NCI-H345 treated with DMSO at 0.1 percent for 48 hours (cell line): ENCODE results near the gene CLEC17A.
"Not testable (repeated sequence)": the region's sequence is repeated elsewhere in the genome, so short reads cannot be mapped to it uniquely, and the experiment has no call there.

Experiments
- DNase-seq: peaks from one replicate; lab custom pipeline; 2025; ENCODE audit not compliant: unreplicated experiment; lab: John Stamatoyannopoulos, UW

The CLEC17A gene

DNA sequence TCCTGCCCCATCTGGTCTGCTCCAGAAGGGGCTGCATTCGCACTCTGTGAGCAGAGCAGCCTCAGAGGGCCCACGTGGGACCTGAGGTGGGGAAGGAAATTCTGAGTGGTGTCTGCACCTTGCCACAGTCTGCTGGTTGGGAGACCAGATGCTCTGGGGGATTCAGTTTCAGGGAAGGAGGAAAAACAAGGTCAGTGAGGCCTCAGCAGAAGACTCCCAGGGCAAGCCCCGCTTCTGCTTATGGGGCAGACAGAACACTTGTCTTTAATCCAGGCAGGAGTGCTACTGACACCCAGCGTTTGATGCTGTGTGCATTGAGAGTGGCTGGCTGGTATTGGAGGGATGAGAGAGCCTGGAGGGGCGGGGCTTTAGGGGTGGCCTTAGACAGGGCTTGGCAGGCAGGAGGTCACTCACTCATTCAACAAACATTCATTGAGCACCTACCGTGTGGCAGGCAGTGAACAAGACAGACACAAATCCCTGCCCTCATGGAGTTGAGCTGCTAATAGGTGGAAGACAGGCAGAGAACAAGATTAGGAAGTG lies 4.9 kb upstream of the CLEC17A start:
- DNase-seq = no peak

DNA sequence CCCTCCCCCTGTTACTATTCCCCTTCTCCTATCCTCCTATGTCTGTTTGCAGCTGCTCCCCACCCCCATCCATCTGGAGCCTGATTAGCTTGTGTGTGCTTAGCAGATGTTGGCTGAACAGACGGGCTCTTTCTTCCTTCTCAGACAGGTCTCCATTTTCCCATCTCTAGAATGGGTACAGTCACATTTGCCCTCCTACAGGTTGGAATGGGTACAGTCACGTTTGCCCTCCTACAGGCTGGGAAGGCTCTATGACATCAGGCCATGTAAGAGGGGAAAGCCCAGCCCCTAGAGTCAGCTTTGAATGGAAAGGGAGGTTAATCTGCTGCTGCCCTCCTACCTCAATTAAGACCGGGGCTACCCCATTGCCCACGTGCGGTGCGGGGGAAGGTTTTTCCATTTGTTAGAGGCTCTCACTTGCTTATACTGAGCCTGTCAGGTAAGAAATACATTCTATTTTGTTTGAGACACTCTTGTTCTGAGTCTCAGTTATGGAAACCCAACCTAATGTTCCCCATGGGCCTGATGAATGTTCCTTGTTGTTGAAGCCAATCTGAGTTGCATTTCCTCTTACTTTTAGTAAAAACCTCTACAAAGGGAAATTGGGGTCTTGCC lies 2.2 kb upstream of the CLEC17A start:
- no peak for DNase-seq

- not testable (repeated sequence) for DNase-seq
Observed at GRCh38 chr19:14584372-14584771, 1.5 kb downstream of the CLEC17A start.

DNA sequence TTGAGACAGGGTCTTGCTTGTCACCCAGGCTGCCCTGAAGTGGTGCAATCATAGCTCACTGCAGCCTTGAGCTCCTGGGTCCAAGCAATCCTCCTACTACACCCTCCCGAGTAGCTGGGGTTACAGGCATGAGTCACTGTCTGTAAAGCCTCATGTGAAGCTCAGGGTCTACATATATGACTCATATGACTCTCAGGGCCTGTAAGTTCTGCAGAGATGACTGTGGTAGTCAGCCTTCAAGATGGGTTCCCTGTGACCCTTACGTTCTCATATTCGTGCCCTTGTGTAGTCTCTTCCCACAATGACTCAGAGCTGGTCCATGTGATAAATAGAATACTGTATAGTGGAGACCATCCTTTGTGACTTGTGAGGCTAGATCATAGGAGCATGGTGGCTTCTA lies 2.3 kb downstream of the CLEC17A start:
- DNase-seq = not testable (repeated sequence)

DNA sequence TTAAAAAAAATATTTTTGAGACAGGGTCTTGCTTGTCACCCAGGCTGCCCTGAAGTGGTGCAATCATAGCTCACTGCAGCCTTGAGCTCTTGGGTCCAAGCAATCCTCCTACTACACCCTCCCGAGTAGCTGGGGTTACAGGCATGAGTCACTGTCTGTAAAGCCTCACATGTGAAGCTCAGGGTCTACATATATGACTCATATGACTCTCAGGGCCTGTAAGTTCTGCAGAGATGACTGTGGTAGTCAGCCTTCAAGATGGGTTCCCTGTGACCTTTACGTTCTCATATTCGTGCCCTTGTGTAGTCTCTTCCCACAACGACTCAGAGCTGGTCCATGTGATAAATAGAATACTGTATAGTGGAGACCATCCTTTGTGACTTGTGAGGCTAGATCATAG lies 6.5 kb downstream of the CLEC17A start:
- not testable (repeated sequence) for DNase-seq

DNA sequence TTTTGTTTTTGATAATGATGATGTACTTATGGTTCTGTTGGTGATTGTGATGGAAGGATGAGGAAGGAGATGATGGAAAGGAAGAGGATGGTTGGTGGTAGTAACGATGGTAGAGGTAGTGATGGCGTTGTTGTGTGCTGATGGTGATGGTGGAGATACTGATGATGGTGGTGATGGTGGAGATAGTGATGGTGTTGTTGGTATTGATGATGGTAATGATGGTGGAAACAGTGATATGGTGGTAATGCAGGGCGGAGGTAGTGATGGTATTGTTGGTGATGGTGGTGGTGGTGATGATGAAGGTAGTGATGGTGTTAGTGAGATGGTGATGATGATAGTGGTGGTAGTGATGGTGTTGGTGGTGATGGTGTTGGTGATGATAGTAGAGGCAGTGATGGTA lies 12.7 kb downstream of the CLEC17A start:
- DNase-seq = no peak

DNA sequence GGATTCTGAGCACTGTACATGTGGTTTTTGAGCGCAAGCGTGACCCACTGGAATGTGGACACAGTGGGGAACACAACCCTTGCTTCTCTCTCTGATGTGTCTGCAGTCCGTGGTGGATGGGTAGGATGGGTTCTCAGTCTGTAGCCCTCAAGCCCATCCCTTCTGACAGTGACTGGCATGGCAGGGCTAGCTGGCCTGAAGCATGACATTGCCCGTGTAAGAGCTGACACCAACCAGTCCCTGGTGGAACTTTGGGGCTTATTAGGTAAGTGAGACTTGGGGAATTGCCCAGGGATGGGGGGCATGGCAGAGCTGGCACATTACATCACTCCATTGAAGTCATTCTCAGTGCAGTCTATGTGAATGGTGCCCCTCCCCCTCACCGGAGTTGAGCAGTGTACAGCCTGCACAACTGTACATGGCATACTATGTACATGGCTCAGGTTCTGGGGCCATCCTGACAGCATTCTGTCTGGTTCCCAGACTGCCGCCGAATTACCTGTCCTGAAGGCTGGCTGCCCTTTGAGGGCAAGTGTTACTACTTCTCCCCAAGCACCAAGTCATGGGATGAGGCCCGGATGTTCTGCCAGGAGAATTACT lies 16.8 kb downstream of the CLEC17A start:
- DNase-seq = no peak

- no peak for DNase-seq
Observed at GRCh38 chr19:14603990-14604387, 21.1 kb downstream of the CLEC17A start.

- no peak for DNase-seq
Observed at GRCh38 chr19:14606627-14607026, 23.7 kb downstream of the CLEC17A start.

GRCh38 chr19:14611051-14611450 lies 28.2 kb downstream of the CLEC17A start:
- no peak for DNase-seq

- not testable (repeated sequence) for DNase-seq
Observed at GRCh38 chr19:14612242-14612641, 29.4 kb downstream of the CLEC17A start.

GRCh38 chr19:14612657-14613056 lies 29.8 kb downstream of the CLEC17A start:
- no peak for DNase-seq

DNA sequence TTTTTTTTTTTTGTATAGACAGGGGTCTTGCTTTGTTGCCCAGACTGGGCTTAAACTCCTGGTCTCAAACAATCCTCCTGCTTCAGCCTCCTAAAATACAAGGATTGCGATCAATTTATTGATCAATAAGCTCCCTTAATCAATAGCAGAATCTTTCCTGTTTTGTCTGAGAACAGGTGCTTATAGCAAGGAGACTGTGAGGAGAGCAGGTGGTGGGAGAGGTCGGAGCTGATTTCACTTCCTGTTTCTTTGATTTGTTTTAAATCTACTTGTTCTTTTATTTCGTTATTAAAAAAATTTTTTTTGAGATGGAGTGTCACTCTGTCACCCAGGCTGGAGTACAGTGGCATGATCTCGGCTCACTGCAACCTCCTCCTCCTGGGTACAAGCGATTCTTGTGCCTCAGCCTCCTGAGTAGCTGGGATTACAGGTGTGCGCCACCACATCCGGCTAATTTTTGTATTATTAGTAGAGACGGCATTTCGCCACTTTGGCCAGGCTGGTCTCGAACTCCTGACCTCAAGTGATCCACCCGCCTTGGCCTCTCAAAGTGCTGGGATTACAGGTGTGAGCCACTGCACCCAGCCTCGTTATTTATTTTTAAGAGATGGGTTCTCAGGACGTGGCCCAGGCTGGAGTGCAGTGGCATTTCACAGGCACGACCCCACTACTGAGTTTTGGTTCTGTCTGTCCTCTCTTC lies 30.7 kb downstream of the CLEC17A start:
- not testable (repeated sequence) for DNase-seq

- DNase-seq = no peak
Observed at GRCh38 chr19:14614099-14614412, 31.2 kb downstream of the CLEC17A start.

- DNase-seq = no peak
Observed at GRCh38 chr19:14615623-14616022, 32.7 kb downstream of the CLEC17A start.

- no peak for DNase-seq
Observed at GRCh38 chr19:14616407-14616806, 33.5 kb downstream of the CLEC17A start.

GRCh38 chr19:14619404-14619803 lies 36.5 kb downstream of the CLEC17A start:
- DNase-seq = no peak

- not testable (repeated sequence) for DNase-seq
Observed at GRCh38 chr19:14624491-14624890, 41.6 kb downstream of the CLEC17A start.

DNA sequence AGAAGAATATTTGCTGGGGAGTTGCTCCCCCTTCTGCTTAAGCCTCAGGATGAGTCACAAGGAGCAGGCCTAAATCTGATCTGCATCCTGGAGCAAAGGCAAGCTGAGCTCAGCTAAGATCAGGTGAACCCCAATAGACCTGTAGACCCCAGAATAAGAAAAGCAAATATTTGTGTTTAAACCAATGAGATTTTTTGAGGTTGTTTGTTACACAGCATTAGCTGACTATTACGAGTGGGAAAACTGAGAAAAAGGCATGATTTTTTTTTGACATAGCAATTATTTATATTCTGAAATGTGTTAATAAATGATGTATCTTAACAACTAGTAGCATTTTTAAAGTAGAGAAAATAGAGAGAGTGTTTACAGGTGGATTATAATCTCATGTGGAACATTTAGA lies 46.7 kb downstream of the CLEC17A start:
- DNase-seq = no peak

GRCh38 chr19:14632286-14632685 lies 49.4 kb downstream of the CLEC17A start:
- no peak for DNase-seq

DNA sequence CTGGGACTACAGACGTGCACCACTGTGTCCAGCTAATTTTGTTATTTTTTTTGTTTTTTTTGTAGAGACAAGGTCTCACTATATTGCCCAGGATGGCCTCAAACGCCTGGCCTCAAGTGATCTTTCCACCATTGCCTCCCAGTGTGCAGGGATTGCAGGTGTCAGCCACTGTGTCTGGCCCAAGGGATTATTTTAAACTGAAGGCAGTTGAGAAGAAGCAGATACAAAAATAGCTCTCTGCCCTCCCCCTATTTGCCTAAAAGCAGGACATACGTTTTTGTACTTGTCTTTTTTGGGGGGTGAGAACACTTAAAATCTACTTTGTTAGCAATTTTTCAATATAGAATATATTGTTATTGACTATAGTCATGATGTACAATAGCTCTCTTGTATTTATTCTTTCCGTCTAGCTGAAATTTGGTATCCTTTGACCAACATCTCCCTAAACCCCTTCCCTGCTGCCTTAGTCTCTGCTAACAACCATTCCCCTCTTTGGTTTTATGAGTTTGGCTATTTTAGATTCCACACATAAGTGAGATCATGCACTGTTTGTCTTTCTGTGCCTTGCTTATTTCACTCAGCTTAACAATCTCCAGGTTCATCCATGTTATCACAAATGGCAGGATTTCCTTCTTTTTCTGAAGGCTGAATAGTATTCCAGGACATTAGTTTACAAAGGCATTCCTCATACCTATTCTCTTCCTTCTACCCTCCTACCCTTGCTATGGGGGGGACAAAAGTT lies 56.8 kb downstream of the CLEC17A start:
- DNase-seq = no peak

DNA sequence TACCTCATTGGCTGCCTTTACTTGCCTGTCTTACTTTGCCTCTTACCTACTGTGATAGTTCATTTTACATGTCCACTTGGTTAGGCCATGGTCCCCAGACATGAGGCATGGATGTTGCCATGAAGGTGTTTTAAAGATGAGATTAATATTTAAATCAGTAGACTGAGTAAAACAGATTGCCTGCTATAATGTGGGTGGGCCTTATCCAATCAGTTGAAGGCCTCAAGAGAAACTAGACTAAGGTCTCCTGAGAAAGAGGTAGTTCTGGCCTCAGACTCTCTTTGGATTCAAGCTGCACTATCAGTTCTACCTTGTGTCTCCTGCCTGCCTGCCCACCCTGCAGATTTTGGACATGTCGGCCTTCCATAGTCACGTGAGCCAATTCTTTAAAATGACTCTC lies 65.6 kb downstream of the CLEC17A start:
- no peak for DNase-seq
